ENCODE data around the gene ZNF3. TPM values are rescaled to one million over a fixed set of nuclear protein-coding genes. Genes with fewer than 3 reads are reported as not detected.

ZNF3 gene
- total and polyA plus RNA-seq, 9 of the 15 experiments (the other 6 are each of a cell fraction or from before 2014, with no cell fraction given): 30.0 to 64.9 (median 51.5) TPM

GRCh38 chr7:100093925-100094486 is 12.5 kb upstream of the ZNF3 start:
- BruUV-seq (replicated peaks): no TSS peak
- Histone ChIP-seq H3K9me1 (ENCODE audit: control insufficient read depth, insufficient read depth, low read length) (peaks cover 3% of the 10 kb centered on the region), H3K4me2 (ENCODE audit: insufficient read depth, low read length) (no peak overlapping the region), H3K36me3 (ENCODE audit: control insufficient read depth, insufficient read depth, low read length) (peaks cover 92% of the 10 kb centered on the region), H3K4me1 (replicated peaks in 1 of 2; ENCODE audit: control insufficient read depth in 2 of 2, insufficient read depth in 2 of 2, low read length in 2 of 2) (peaks cover 9 to 18% of the 10 kb centered on the region in 2 experiments), H2AFZ (ENCODE audit: low read depth, low read length) (no peak overlapping the region), H3K27ac (ENCODE audit: extremely low read depth, low read depth, low read length) (no peak overlapping the region; the same call in 2 of the 3 replicates), H3K4me3 (no peak overlapping the region), H3K9me3 (replicated peaks; ENCODE audit: control insufficient read depth, insufficient read depth, low read depth, low read length) (no peaks in the 10 kb centered on the region), H3K79me2 (ENCODE audit: control insufficient read depth, insufficient read depth, low read length) (peaks cover 42% of the 10 kb centered on the region), H4K20me1 (replicated peaks; ENCODE audit: control insufficient read depth, insufficient read depth, low read length) (peaks cover 45% of the 10 kb centered on the region), H3K27me3 (ENCODE audit: control insufficient read depth in 2 of 2, insufficient read depth in 2 of 2, low read length in 2 of 2) (no peaks in the 10 kb centered on the region), H3K9ac (ENCODE audit: insufficient read depth in 1 of 2, low read depth in 2 of 2, low read length in 2 of 2) (peak overlapping the region in 1 of 2 experiments; percentile 50; a peak in 1 of 4 replicates)
- intact Hi-C loops (cut with micrococcal nuclease): no loop called here
- DNase-seq (ENCODE audit: extremely low read depth in 1 of 4, low spot score in 3 of 4) (no peak), FAIRE-seq (no peak), ATAC-seq (peak; percentile 2; the same call in 2 of the 3 replicates)
- 86% methylated on average over 16 of the region's 16 CpGs for WGBS (ENCODE audit: insufficient coverage, low coverage, missing lambda C conversion rate)
- ChIA-PET CTCF (ENCODE audit: low intra/inter-chr PET ratio) (no interaction called here), POLR2A (interaction anchor here (0.5 to 7.9 kb wide), 5 partner anchors 7 to 629 kb away, joined by 3 to 115 read pairs (median 6); partner anchors contain the start of genes AP4M1 and MCM7)
- in situ Hi-C loops (cut with MboI): no loop called here
- peak; percentile 91 for TF ChIP-seq C11orf30 (IDR thresholded peaks at IDR 0.05; ENCODE audit: low read depth)
- TF ChIP-seq DMBX1 (CRISPR knock-in tag; IDR thresholded peaks at IDR 0.05; ENCODE audit: borderline replicate concordance): no peak
- no peak for TF ChIP-seq KDM4B (IDR thresholded peaks at IDR 0.05; ENCODE audit: borderline replicate concordance in 2 of 2, low read depth in 1 of 2)
- peak; percentile 85 for TF ChIP-seq POLR2AphosphoS2 (IDR thresholded peaks at IDR 0.05; ENCODE audit: low read length)
- TF ChIP-seq XRCC5 (IDR thresholded peaks at IDR 0.05; ENCODE audit: low read depth, low read length): no peak
- no peak for TF ChIP-seq ZKSCAN3 (CRISPR knock-in tag; IDR thresholded peaks at IDR 0.05)
- no peak for TF ChIP-seq JUN (IDR thresholded peaks at IDR 0.05; ENCODE audit: borderline replicate concordance, low read depth, low read length)
- TF ChIP-seq JUN (CRISPR knock-in tag; IDR thresholded peaks at IDR 0.05; ENCODE audit: borderline replicate concordance): no peak
- no peak for TF ChIP-seq RBM25 (IDR thresholded peaks at IDR 0.05; ENCODE audit: low read depth, low read length, severe bottlenecking)
- no peak for TF ChIP-seq MLX (CRISPR knock-in tag; conservative IDR thresholded peaks at IDR 0.05)
- peak; percentile 79 for TF ChIP-seq RBFOX2 (IDR thresholded peaks at IDR 0.05; ENCODE audit: low read depth, low read length)
- TF ChIP-seq POLR2A (conservative IDR thresholded peaks at IDR 0.05): peak; percentile 70
- TF ChIP-seq THRB (CRISPR knock-in tag; conservative IDR thresholded peaks at IDR 0.05): 0 out of 2 replicates have a peak, but pooled peaks have one; percentile 4
- peak; percentile 95 for TF ChIP-seq MAFK (IDR thresholded peaks at IDR 0.05; ENCODE audit: low read length)
- TF ChIP-seq ASH1L (IDR thresholded peaks at IDR 0.05; ENCODE audit: borderline replicate concordance, low read depth, partially characterized antibody): no peak
- no peak for TF ChIP-seq FIP1L1 (IDR thresholded peaks at IDR 0.05; ENCODE audit: low read depth, low read length, poor library complexity, severe bottlenecking)
- TF ChIP-seq ZFPM2 (CRISPR knock-in tag; IDR thresholded peaks at IDR 0.05): no peak
- no peak for TF ChIP-seq KDM5B (IDR thresholded peaks at IDR 0.05; ENCODE audit: insufficient replicate concordance, low read depth, low read length)
